Subcutaneous adipose tissue (tissue), 4 donors: Measurements from ENCODE around the gene RNF32. TPM values are rescaled to one million over a fixed set of nuclear protein-coding genes. Genes with fewer than 3 reads are reported as not detected.

Source experiments
- total RNA-seq, 4 donors: library from RNA; depleted of rRNA; stranded (reverse); fragments of >200 nt; gene quantifications; one replicate each; pipeline ENCODE4 v1.1.0, GENCODE V29; 2016
- TF ChIP-seq, protein P1 (sequence below): fragments of 450-650 bp; IDR thresholded peaks from one replicate; pipeline ENCODE4 v1.5.1; 2016; ENCODE audit warnings: low read depth, mild to moderate bottlenecking, control low read depth, antibody characterized with exemption, moderate library complexity

Gene RNF32
- total RNA-seq, 4 donors from 2014 or later, result 0.66 to 3.9 (median 2.0) TPM; not detected in 1

DNA sequence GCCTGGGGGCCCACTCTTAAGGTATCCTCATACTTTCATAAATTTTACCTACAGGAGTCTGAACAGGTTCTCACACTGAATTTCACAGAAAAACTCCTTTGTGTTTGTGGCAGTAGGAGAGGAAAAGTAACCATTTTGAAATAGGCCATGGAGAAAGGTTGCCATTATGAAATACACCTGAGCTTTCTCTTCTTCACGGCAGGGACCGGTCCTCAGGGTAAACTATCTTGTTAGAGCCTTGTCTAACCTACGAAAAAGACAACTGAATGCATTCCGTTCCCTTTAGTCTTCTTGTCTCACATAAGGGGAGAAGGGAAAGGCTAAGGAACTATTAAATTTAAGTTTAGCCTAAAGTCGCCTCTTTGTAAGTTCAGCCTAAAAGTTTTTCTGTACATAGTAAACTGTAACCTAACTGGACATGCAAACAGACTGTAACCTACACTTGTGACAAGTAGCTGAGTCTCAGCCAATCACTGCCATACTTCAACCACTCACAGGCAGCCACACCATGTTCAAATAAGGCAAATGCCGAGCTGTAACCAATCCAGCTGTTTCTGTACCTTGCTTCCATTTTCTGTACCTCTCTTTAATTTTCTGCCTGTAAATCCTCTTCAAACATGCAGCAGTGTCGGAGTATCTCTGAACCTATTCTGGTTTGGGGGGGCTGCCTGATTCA, 14.2 kb upstream of the RNF32 start:
- TF ChIP-seq, protein P1, sequence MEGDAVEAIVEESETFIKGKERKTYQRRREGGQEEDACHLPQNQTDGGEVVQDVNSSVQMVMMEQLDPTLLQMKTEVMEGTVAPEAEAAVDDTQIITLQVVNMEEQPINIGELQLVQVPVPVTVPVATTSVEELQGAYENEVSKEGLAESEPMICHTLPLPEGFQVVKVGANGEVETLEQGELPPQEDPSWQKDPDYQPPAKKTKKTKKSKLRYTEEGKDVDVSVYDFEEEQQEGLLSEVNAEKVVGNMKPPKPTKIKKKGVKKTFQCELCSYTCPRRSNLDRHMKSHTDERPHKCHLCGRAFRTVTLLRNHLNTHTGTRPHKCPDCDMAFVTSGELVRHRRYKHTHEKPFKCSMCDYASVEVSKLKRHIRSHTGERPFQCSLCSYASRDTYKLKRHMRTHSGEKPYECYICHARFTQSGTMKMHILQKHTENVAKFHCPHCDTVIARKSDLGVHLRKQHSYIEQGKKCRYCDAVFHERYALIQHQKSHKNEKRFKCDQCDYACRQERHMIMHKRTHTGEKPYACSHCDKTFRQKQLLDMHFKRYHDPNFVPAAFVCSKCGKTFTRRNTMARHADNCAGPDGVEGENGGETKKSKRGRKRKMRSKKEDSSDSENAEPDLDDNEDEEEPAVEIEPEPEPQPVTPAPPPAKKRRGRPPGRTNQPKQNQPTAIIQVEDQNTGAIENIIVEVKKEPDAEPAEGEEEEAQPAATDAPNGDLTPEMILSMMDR, result no peak

GRCh38 chr7:156628562-156628961, 12.0 kb upstream of the RNF32 start:
- TF ChIP-seq, protein P1, result no peak

DNA sequence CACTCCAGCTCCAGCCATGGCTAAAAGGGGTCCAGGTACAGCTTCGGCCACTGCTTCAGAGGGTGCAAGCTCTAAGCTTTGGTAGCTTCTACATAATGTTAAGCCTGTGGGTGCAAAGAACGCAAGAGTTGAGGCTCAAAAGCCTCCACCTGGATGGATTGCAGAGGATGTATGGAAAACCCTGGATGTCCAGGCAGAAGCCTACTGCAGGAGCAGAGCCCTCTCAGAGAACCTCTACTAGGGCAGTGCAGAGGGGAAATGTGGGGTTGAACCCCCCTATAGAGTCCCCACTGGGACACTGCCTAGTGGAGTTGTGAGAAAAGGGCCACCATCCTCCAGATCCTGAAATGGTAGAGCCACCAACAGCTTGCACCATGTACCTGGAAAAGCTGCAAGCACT, 10.7 kb upstream of the RNF32 start:
- TF ChIP-seq, protein P1, result no peak

DNA sequence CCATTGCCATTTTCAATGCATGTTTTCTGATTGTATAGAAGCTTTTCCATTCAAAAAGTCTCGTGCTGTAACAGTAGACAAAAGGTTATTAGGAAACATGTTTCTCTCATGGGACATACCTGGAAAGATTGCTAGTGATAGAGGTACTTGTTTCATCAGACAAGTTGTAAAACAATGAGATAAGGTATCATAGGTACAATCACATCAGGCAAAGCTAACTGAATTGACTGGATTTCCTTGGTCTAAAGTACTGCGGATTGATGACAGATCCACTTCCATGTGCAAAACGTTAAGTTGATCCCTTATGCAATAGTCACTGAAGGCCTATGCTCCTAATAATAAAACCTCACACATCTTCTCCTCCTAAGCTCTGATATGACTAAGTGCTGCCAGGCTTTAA, 6.5 kb upstream of the RNF32 start:
- TF ChIP-seq, protein P1, result no peak

DNA sequence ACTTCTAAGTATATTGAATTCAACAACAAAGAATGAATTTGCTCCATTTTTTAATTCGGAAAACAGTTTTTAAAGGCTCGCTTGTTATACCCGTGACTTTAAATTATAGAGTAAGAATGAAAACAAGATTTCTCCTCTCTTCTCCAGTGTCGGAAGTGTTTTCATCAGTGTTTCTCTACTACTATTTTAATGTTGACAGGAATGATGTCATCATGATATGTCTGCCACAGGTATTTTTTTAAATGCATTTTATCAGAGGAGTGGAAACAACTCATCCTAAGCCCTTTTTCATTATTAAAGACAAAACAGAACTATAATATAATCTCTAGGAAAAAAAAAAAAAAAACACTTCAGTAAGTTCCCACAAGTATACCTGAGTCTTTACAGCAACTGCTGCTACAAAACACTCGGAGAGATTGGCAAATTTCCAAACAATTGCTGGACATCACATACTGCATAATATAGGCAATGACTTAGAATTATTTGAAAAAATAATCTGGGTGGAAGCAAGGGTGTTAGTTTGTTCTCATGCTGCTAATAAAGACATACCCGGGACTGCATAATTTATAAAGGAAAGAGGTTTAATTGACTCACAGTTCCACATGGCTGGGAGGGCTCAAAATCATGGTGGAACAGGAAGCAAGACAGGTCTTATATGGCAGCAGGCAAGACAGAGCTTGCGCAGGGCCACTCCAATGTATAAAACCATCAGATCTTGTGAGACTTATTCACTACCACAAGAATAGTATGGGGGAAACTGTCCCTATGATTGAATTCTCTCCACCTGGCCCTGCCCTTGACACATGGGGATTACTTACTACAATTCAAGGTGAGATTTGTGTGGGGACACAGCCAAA, 4.8 kb upstream of the RNF32 start:
- TF ChIP-seq, protein P1, result no peak

- TF ChIP-seq, protein P1, result no peak
Observed at GRCh38 chr7:156638443-156639077, 2.0 kb upstream of the RNF32 start.
